IMR-90 (cell line): ENCODE measurements around the gene VSNL1. TPM values are rescaled to one million over a fixed set of nuclear protein-coding genes. Genes with fewer than 3 reads are reported as not detected.

Experiments used
- ATAC-seq: fragments of 200-7000 bp; cut with Tn5 transposase; 2 replicates; pipeline ENCODE4 v1.9.1; 2020; ENCODE audit warnings: low read depth, mild to moderate bottlenecking, moderate library complexity
- BruUV-seq: library from RNA; stranded (reverse); fragments of 400-500 nt; replicated peaks from 2 replicates; lab custom pipeline; 2021; lab: Mats Ljungman, UMichigan
- CTCF ChIA-PET: fragments of 300-600 bp; formaldehyde crosslinking; extraction: SDS; loops from one replicate; lab custom pipeline; 2021; ENCODE audit warnings: antibody characterized with exemption; lab: Yijun Ruan, JAX
- POLR2A ChIA-PET: fragments of 300-600 bp; sonication (Branson Sonifier 250); formaldehyde crosslinking; loops from one replicate; lab custom pipeline; 2022; ENCODE audit warnings: antibody characterized with exemption; ENCODE audit not compliant: unreplicated experiment; lab: Charles Lee
- DNase-seq: peaks from one replicate; pipeline ENCODE4 v3.0.0; 2013
- H2AFZ ChIP-seq: replicated peaks from 2 replicates; pipeline ENCODE3; 2013; ENCODE audit warnings: low read length, mild to moderate bottlenecking; ENCODE audit not compliant: poor library complexity
- H2AK5ac ChIP-seq: 2 replicates; pipeline ENCODE4 v1.6.1; 2013; ENCODE audit warnings: low read depth, low read length, inconsistent platforms
- H2AK9ac ChIP-seq: replicated peaks from 2 replicates; pipeline ENCODE3; 2013; ENCODE audit warnings: mild to moderate bottlenecking, low read depth, low read length, moderate library complexity; ENCODE audit not compliant: poor library complexity
- H2BK120ac ChIP-seq: 2 replicates; pipeline ENCODE4 v1.6.1; 2013; ENCODE audit warnings: low read depth, low read length, inconsistent platforms
- H2BK15ac ChIP-seq: 3 replicates; pipeline ENCODE4 v1.6.1; 2013; ENCODE audit warnings: low read depth, low read length, inconsistent platforms
- H2BK20ac ChIP-seq: 2 replicates; pipeline ENCODE4 v1.6.1; 2013; ENCODE audit warnings: low read depth, mild to moderate bottlenecking, inconsistent platforms, low read length, moderate library complexity
- H2BK5ac ChIP-seq: 2 replicates; pipeline ENCODE4 v1.6.1; 2013; ENCODE audit warnings: mild to moderate bottlenecking, low read depth, low read length, inconsistent platforms; ENCODE audit not compliant: poor library complexity, severe bottlenecking
- H3K14ac ChIP-seq: replicated peaks from 2 replicates; pipeline ENCODE4 v1.6.1; 2013; ENCODE audit warnings: low read depth, low read length, inconsistent platforms
- H3K18ac ChIP-seq: 2 replicates; pipeline ENCODE4 v1.6.1; 2013; ENCODE audit warnings: low read depth, low read length, control low read depth
- H3K23ac ChIP-seq: 2 replicates; pipeline ENCODE4 v1.6.1; 2013; ENCODE audit warnings: low read depth, low read length, inconsistent platforms
- H3K27ac ChIP-seq: 2 replicates; pipeline ENCODE4 v1.5.1; 2013; ENCODE audit warnings: mild to moderate bottlenecking, control low read depth, low read length; ENCODE audit not compliant: insufficient read depth
- H3K27me3 ChIP-seq: 2 replicates; pipeline ENCODE4 v1.6.1; 2013; ENCODE audit warnings: low read length; ENCODE audit not compliant: control insufficient read depth, insufficient read depth
- H3K36me3 ChIP-seq: 2 replicates; pipeline ENCODE4 v1.6.1; 2013; ENCODE audit warnings: low read length, mixed read lengths; ENCODE audit not compliant: control insufficient read depth, insufficient read depth
- H3K4ac ChIP-seq: 2 replicates; pipeline ENCODE4 v1.6.1; 2013; ENCODE audit warnings: low read depth, low read length, inconsistent platforms
- H3K4me1 ChIP-seq: 2 replicates; pipeline ENCODE4 v1.6.1; 2013; ENCODE audit warnings: low read length, mixed read lengths; ENCODE audit not compliant: control insufficient read depth, insufficient read depth
- H3K4me2 ChIP-seq: 2 replicates; pipeline ENCODE4 v1.6.1; 2013; ENCODE audit warnings: low read depth, mild to moderate bottlenecking, control low read depth, low read length, moderate library complexity
- H3K4me3 ChIP-seq: 2 replicates; pipeline ENCODE4 v1.5.1; 2013; ENCODE audit warnings: low read depth, mild to moderate bottlenecking, control low read depth, low read length, moderate library complexity; ENCODE audit not compliant: insufficient read depth
- H3K56ac ChIP-seq: 2 replicates; pipeline ENCODE4 v1.6.1; 2013; ENCODE audit warnings: low read length, inconsistent platforms; ENCODE audit not compliant: insufficient read depth; ENCODE audit errors: extremely low read depth
- H3K79me1 ChIP-seq, 2 experiments: 2 replicates each; pipeline ENCODE4 v1.6.1; 2013; ENCODE audit warnings: low read length in 2 of 2, inconsistent platforms in 1 of 2, low read depth in 1 of 2
- H3K9ac ChIP-seq: 2 replicates; pipeline ENCODE4 v1.6.1; 2013; ENCODE audit warnings: low read depth, low read length, control low read depth
- H3K9me1 ChIP-seq: 2 replicates; pipeline ENCODE4 v1.6.1; 2013; ENCODE audit warnings: low read length, inconsistent platforms; ENCODE audit not compliant: insufficient read depth
- H3K9me3 ChIP-seq: 2 replicates; pipeline ENCODE4 v1.6.1; 2013; ENCODE audit warnings: low read length; ENCODE audit not compliant: control insufficient read depth, insufficient read depth
- H4K20me1 ChIP-seq: 2 replicates; pipeline ENCODE4 v1.6.1; 2013; ENCODE audit warnings: low read length, inconsistent platforms; ENCODE audit not compliant: insufficient read depth
- H4K5ac ChIP-seq: 2 replicates; pipeline ENCODE4 v1.6.1; 2013; ENCODE audit warnings: mild to moderate bottlenecking, low read depth, low read length, control low read depth
- H4K8ac ChIP-seq, 2 experiments: 2 replicates each; pipeline ENCODE4 v1.6.1; 2013; ENCODE audit warnings: low read depth in 2 of 2, low read length in 2 of 2, control low read depth in 1 of 2, inconsistent platforms in 1 of 2
- H4K91ac ChIP-seq: 2 replicates; pipeline ENCODE4 v1.6.1; 2013; ENCODE audit warnings: low read depth, low read length, inconsistent platforms; ENCODE audit not compliant: insufficient read depth
- BHLHE40 ChIP-seq: fragments of 150-350 bp; IDR thresholded peaks from 2 replicates; pipeline ENCODE4 v1.6.1; 2016; ENCODE audit warnings: mild to moderate bottlenecking, low read depth, low read length
- CEBPB ChIP-seq: IDR thresholded peaks from 2 replicates; pipeline ENCODE4 v1.6.1; 2012; ENCODE audit warnings: low read depth, low read length, improper control_type of control experiment
- CHD1 ChIP-seq: IDR thresholded peaks from 2 replicates; pipeline ENCODE4 v1.6.1; 2012; ENCODE audit warnings: low read depth, low read length, improper control_type of control experiment
- FOS ChIP-seq: fragments of 150-350 bp; IDR thresholded peaks from 2 replicates; pipeline ENCODE4 v1.6.1; 2016; ENCODE audit warnings: low read depth, low read length
- MAZ ChIP-seq: IDR thresholded peaks from 2 replicates; pipeline ENCODE4 v1.6.1; 2012; ENCODE audit warnings: low read depth, mild to moderate bottlenecking, low read length, improper control_type of control experiment, moderate library complexity, borderline replicate concordance
- MXI1 ChIP-seq: IDR thresholded peaks from 2 replicates; pipeline ENCODE4 v1.6.1; 2012; ENCODE audit warnings: low read depth, mild to moderate bottlenecking, low read length, moderate library complexity, borderline replicate concordance
- POLR2A ChIP-seq: IDR thresholded peaks from 2 replicates; pipeline ENCODE4 v1.6.1; 2012; ENCODE audit warnings: mild to moderate bottlenecking, low read depth, low read length
- RCOR1 ChIP-seq: IDR thresholded peaks from 2 replicates; pipeline ENCODE4 v1.6.1; 2012; ENCODE audit warnings: mild to moderate bottlenecking, low read length, improper control_type of control experiment; ENCODE audit not compliant: insufficient replicate concordance
- RFX5 ChIP-seq: IDR thresholded peaks from 2 replicates; pipeline ENCODE4 v1.8.0; 2012; ENCODE audit warnings: low read depth, mild to moderate bottlenecking, low read length, moderate library complexity
- SMC3 ChIP-seq: fragments of 150-350 bp; IDR thresholded peaks from 2 replicates; pipeline ENCODE4 v1.6.1; 2016; ENCODE audit warnings: low read depth, mild to moderate bottlenecking, antibody characterized with exemption, low read length, moderate library complexity
- WGBS, 2 experiments: methylation state at CpG; one replicate each; pipeline versions ENCODE4 v1.1.5 to v1.1.7; 2013; ENCODE audit warnings: missing lambda C conversion rate in 2 of 2; ENCODE audit not compliant: insufficient read length in 1 of 2; ENCODE audit errors: extremely low coverage in 2 of 2; 5-methylcytosine and 5-hydroxymethylcytosine counted together
- dilution Hi-C: fragments of 300-500 bp; cut with HindIII; formaldehyde crosslinking; loops from one replicate; pipeline ENCODE4 v1.14.3; 2018; ENCODE audit warnings: low sequenced_read_pairs; ENCODE audit not compliant: unreplicated experiment
- in situ Hi-C: fragments of 300-500 bp; cut with MboI; formaldehyde crosslinking; loops from 3 replicates; pipeline ENCODE4 v1.14.3; 2019; ENCODE audit warnings: low sequenced_read_pairs, inconsistent platforms, mixed read lengths
- intact Hi-C: fragments of 100-400 bp; cut with micrococcal nuclease; formaldehyde crosslinking; loops from 2 replicates; pipeline ENCODE4 v1.10.0; 2022
- polyA plus RNA-seq, 3 experiments: library from polyadenylated mRNA; depleted of rRNA; stranded (reverse); fragments of >200 nt; gene quantifications; 2 replicates each; pipeline ENCODE4 v1.2.3, GENCODE V29; 2012; ENCODE audit warnings: low replicate concordance in 1 of 3
- total RNA-seq: library from RNA; depleted of rRNA; stranded (reverse); fragments of >200 nt; gene quantifications from 2 replicates; pipeline ENCODE4 v1.2.3, GENCODE V29; 2012
- TF ChIP-seq, protein P1 (sequence below): conservative IDR thresholded peaks from 2 replicates; pipeline ENCODE4 v1.5.1; 2012; ENCODE audit warnings: mild to moderate bottlenecking, low read depth, low read length, improper control_type of control experiment
- TF ChIP-seq, protein P2 (sequence below): fragments of 150-350 bp; IDR thresholded peaks from 2 replicates; pipeline ENCODE4 v1.6.1; 2017; ENCODE audit warnings: mild to moderate bottlenecking, antibody characterized with exemption, low read length, low read depth
- TF ChIP-seq, protein P3 (sequence below): fragments of 150-350 bp; IDR thresholded peaks from 2 replicates; pipeline ENCODE4 v1.6.1; 2016; ENCODE audit warnings: low read depth, mild to moderate bottlenecking, low read length, moderate library complexity, borderline replicate concordance

The VSNL1 gene
- total and polyA plus RNA-seq, 2 of the 4 experiments (the other 2 are of a cell fraction): 0.32 to 0.36 TPM

DNA sequence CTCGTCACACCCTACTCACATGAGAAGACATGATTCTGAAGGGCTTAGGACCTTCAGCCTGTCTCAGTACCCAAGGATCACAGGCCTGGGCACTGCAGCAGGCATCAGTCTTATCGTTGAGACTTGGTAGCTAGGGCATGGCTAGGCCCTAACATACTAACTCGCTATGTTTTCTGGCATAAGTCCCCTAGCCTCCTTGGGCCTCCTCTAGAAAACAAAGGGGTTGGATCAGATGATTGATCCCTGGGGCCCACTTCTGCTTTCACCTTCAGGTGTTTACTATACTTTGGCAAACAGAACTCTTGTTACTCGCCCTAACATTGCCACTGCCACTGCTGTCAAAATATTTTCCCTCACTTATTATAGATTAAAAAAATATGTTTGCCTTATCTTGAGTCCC is 44.2 kb downstream of the VSNL1 start:
- in situ Hi-C loops: no loop called here
- no peak for TF ChIP-seq FOS
- TF ChIP-seq CEBPB: no peak
- no peak for TF ChIP-seq RFX5
- TF ChIP-seq, protein P1, sequence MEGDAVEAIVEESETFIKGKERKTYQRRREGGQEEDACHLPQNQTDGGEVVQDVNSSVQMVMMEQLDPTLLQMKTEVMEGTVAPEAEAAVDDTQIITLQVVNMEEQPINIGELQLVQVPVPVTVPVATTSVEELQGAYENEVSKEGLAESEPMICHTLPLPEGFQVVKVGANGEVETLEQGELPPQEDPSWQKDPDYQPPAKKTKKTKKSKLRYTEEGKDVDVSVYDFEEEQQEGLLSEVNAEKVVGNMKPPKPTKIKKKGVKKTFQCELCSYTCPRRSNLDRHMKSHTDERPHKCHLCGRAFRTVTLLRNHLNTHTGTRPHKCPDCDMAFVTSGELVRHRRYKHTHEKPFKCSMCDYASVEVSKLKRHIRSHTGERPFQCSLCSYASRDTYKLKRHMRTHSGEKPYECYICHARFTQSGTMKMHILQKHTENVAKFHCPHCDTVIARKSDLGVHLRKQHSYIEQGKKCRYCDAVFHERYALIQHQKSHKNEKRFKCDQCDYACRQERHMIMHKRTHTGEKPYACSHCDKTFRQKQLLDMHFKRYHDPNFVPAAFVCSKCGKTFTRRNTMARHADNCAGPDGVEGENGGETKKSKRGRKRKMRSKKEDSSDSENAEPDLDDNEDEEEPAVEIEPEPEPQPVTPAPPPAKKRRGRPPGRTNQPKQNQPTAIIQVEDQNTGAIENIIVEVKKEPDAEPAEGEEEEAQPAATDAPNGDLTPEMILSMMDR: no peak
- TF ChIP-seq, protein P2, sequence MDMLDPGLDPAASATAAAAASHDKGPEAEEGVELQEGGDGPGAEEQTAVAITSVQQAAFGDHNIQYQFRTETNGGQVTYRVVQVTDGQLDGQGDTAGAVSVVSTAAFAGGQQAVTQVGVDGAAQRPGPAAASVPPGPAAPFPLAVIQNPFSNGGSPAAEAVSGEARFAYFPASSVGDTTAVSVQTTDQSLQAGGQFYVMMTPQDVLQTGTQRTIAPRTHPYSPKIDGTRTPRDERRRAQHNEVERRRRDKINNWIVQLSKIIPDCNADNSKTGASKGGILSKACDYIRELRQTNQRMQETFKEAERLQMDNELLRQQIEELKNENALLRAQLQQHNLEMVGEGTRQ: no peak
- TF ChIP-seq RCOR1: no peak
- no peak for TF ChIP-seq POLR2A
- no peak for TF ChIP-seq MXI1
- no peak for TF ChIP-seq MAZ
- TF ChIP-seq BHLHE40: no peak
- no peak for TF ChIP-seq SMC3
- TF ChIP-seq, protein P3, sequence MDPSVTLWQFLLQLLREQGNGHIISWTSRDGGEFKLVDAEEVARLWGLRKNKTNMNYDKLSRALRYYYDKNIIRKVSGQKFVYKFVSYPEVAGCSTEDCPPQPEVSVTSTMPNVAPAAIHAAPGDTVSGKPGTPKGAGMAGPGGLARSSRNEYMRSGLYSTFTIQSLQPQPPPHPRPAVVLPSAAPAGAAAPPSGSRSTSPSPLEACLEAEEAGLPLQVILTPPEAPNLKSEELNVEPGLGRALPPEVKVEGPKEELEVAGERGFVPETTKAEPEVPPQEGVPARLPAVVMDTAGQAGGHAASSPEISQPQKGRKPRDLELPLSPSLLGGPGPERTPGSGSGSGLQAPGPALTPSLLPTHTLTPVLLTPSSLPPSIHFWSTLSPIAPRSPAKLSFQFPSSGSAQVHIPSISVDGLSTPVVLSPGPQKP: no peak
- TF ChIP-seq CHD1: no peak
- Histone ChIP-seq H4K5ac (no peak overlapping the region), H4K8ac (no peak overlapping the region), H2BK120ac (no peak overlapping the region), H2AK9ac (no peak overlapping the region), H3K9me1 (no peaks in the 10 kb centered on the region), H2BK15ac (no peak overlapping the region), H2BK5ac (no peak overlapping the region), H3K4me3 (no peak overlapping the region), H2BK20ac (no peak overlapping the region), H3K18ac (no peak overlapping the region), H2AK5ac (no peak overlapping the region), H3K9me3 (no peaks in the 10 kb centered on the region), H3K23ac (no peak overlapping the region), H3K4ac (no peak overlapping the region), H3K9ac (no peak overlapping the region), H3K27me3 (peaks cover 2% of the 10 kb centered on the region; the same call in 1 of the 2 replicates), H3K56ac (no peak overlapping the region), H3K4me1 (no peaks in the 10 kb centered on the region), H3K27ac (no peak overlapping the region), H4K20me1 (no peaks in the 10 kb centered on the region), H2AFZ (no peak overlapping the region), H3K36me3 (no peaks in the 10 kb centered on the region), H3K79me1 (no peaks in the 10 kb centered on the region), H3K4me2 (no peak overlapping the region), H4K91ac (no peak overlapping the region), H3K14ac (no peak overlapping the region)
- intact Hi-C loops: no loop called here
- BruUV-seq: no TSS peak
- ATAC-seq (no peak), DNase-seq (no peak)
- dilution Hi-C loops: no loop called here
- POLR2A ChIA-PET: no interaction called here
- WGBS, 2 experiments: 80% methylated on average over 2 of the region's 4 CpGs; no CpG with 5 or more reads in 1 of the 2 experiments
- CTCF ChIA-PET: no interaction called here
